Suprapubic skin (tissue), 4 donors: Measurements from ENCODE around the gene RUNX3.

Source experiments
- POLR2A ChIP-seq, 2 donors: fragments of 450-650 bp; IDR thresholded peaks; one replicate each; pipeline ENCODE4 v1.6.1; 2017; ENCODE audit warnings: antibody characterized with exemption in 2 of 2, mild to moderate bottlenecking in 2 of 2, moderate library complexity in 2 of 2
- POLR2AphosphoS5 ChIP-seq, 3 donors: sonication (generic); formaldehyde crosslinking; IDR thresholded peaks; one replicate each; pipeline ENCODE4 v1.6.1; 2017; ENCODE audit warnings: antibody characterized with exemption in 3 of 3
- TF ChIP-seq, protein P1 (sequence below), 2 donors: fragments of 200-600 bp in 1 of 2; fragments of 450-650 bp in 1 of 2; sonication (generic) in 1 of 2; IDR thresholded peaks; one replicate each; pipeline ENCODE4 v1.5.1; 2016 to 2019; ENCODE audit warnings: antibody characterized with exemption in 2 of 2, mild to moderate bottlenecking in 1 of 2, moderate library complexity in 1 of 2

DNA sequence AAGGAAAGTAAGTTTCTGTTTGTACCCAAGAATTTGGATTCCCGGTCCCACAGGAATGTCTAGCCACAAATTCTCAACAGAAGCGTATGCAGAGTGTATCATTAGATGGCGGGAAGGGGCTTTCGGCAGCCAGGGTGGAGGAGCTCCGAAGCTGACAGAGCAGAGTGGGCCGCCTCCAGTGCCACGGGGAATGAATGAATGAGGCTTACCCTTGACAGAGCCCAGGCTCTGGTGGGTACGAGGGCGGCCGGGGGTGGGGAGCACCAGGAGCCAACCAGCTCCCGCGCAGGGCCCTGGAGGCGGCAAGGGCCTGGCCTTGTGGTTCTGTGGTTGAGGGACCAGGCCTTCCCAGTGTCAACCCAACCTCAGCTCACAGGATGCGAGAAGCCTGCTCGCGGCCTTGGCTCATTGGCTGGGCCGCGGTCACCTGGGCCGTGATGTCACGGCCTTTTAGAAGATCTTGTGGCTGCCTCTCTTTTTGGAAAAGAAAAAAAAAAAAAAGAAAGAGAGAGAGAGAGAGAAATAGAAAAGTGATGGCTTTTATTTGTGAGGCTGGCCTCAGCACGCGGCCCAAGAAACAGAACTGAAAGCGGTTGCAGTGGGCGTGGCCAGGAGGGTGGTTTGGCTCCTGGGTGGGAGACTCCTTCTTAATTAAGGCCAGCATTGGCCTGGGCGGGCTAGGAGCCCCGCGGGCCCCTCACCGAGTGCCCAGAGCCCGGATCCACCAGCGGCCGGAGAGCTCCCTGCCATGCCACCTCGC is 34.9 kb upstream of the RUNX3 start:
- TF ChIP-seq, protein P1, sequence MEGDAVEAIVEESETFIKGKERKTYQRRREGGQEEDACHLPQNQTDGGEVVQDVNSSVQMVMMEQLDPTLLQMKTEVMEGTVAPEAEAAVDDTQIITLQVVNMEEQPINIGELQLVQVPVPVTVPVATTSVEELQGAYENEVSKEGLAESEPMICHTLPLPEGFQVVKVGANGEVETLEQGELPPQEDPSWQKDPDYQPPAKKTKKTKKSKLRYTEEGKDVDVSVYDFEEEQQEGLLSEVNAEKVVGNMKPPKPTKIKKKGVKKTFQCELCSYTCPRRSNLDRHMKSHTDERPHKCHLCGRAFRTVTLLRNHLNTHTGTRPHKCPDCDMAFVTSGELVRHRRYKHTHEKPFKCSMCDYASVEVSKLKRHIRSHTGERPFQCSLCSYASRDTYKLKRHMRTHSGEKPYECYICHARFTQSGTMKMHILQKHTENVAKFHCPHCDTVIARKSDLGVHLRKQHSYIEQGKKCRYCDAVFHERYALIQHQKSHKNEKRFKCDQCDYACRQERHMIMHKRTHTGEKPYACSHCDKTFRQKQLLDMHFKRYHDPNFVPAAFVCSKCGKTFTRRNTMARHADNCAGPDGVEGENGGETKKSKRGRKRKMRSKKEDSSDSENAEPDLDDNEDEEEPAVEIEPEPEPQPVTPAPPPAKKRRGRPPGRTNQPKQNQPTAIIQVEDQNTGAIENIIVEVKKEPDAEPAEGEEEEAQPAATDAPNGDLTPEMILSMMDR (IDR thresholded peaks at IDR 0.05) = no peak
- TF ChIP-seq POLR2AphosphoS5 (IDR thresholded peaks at IDR 0.05) = no peak
- no peak for TF ChIP-seq POLR2A (IDR thresholded peaks at IDR 0.05)
